HepG2 (cell line): ENCODE data around the gene PEPD. TPM values are rescaled to one million over a fixed set of nuclear protein-coding genes. Genes with fewer than 3 reads are reported as not detected.

ENCODE experiments used
- ATAC-seq: fragments of 200-7000 bp; cut with Tn5 transposase; 3 replicates; pipeline ENCODE4 v1.9.1; 2020; ENCODE audit warnings: mild to moderate bottlenecking, moderate library complexity
- BruUV-seq: library from RNA; stranded (reverse); fragments of 400-500 nt; replicated peaks from 2 replicates; lab custom pipeline; 2021; lab: Mats Ljungman, UMichigan
- CTCF ChIA-PET: fragments of 300-600 bp; formaldehyde crosslinking; extraction: SDS; loops from one replicate; lab custom pipeline; 2021; ENCODE audit warnings: low total read pairs, inconsistent platforms, low intra/inter-chr PET ratio; lab: Yijun Ruan, JAX
- POLR2A ChIA-PET: fragments of 350-600 bp; sonication (Branson Sonifier 250); formaldehyde crosslinking; loops from one replicate; lab custom pipeline; 2020; ENCODE audit warnings: antibody characterized with exemption, inconsistent platforms; lab: Yijun Ruan, JAX
- DNase-seq: peaks from one replicate; pipeline ENCODE4 v3.0.0-alpha.2; 2015; ENCODE audit warnings: low spot score
- FAIRE-seq: peaks from 3 replicates; lab custom pipeline; 2011; peaks lifted over from hg19 to GRCh38; lab: Jason Lieb, UNC
- H2AFZ ChIP-seq: one replicate; pipeline ENCODE4 v1.6.1; 2011; ENCODE audit warnings: low read length, inconsistent platforms
- H3K27ac ChIP-seq: fragments of 300-600 bp; 3 replicates; pipeline ENCODE4 v1.8.0; 2011; ENCODE audit warnings: mixed run types, mild to moderate bottlenecking, mixed read lengths, low read length, inconsistent platforms; ENCODE audit not compliant: insufficient read depth; ENCODE audit errors: extremely low read length
- H3K27me3 ChIP-seq, 2 experiments: fragments of 200-600 bp in 1 of 2; 2 replicates in 1 of 2; 3 replicates in 1 of 2; pipeline versions ENCODE4 v1.6.0 to v1.8.0; 2011; ENCODE audit warnings: low read length in 2 of 2, mild to moderate bottlenecking in 2 of 2, moderate library complexity in 2 of 2, inconsistent platforms in 1 of 2; ENCODE audit not compliant: insufficient read depth in 2 of 2, control insufficient read depth in 1 of 2
- H3K36me3 ChIP-seq, 2 experiments: fragments of 200-600 bp in 1 of 2; replicated peaks in 1 of 2; 2 replicates in 1 of 2; 3 replicates in 1 of 2; pipeline versions ENCODE4 v1.5.1 to v1.8.0; 2011; ENCODE audit warnings: low read length in 2 of 2, inconsistent platforms in 1 of 2; ENCODE audit not compliant: insufficient read depth in 2 of 2, control insufficient read depth in 1 of 2
- H3K4me1 ChIP-seq: 2 replicates; pipeline ENCODE4 v1.5.1; 2012; ENCODE audit warnings: low read length, inconsistent platforms; ENCODE audit not compliant: insufficient read depth
- H3K4me2 ChIP-seq: 2 replicates; pipeline ENCODE4 v1.6.0; 2011; ENCODE audit warnings: low read depth, low read length, inconsistent platforms
- H3K4me3 ChIP-seq, 3 experiments: fragments of 200-600 bp in 1 of 3; sonication (generic), shearing (Covaris generic) in 1 of 3; replicated peaks in 1 of 3; 2 replicates each; pipeline ENCODE4 v1.5.1; 2011 to 2016; ENCODE audit warnings: low read length in 3 of 3, inconsistent platforms in 2 of 3, low read depth in 2 of 3, mild to moderate bottlenecking in 2 of 3, control low read depth in 1 of 3, mixed read lengths in 1 of 3; ENCODE audit not compliant: insufficient read depth in 1 of 3
- H3K79me2 ChIP-seq: one replicate; pipeline ENCODE4 v1.6.1; 2011; ENCODE audit warnings: low read length, inconsistent platforms; ENCODE audit not compliant: insufficient read depth
- H3K9ac ChIP-seq: 2 replicates; pipeline ENCODE4 v1.6.0; 2011; ENCODE audit warnings: mild to moderate bottlenecking, low read depth, low read length, inconsistent platforms; ENCODE audit not compliant: insufficient read depth
- H3K9me3 ChIP-seq: 2 replicates; pipeline ENCODE4 v1.5.1; 2012; ENCODE audit warnings: mild to moderate bottlenecking, low read length
- H4K20me1 ChIP-seq: 2 replicates; pipeline ENCODE4 v1.6.0; 2011; ENCODE audit warnings: inconsistent platforms, mild to moderate bottlenecking, low read length, moderate library complexity; ENCODE audit not compliant: insufficient read depth
- ARHGAP35 ChIP-seq: sonication (generic); formaldehyde crosslinking; IDR thresholded peaks from 2 replicates; pipeline ENCODE4 v1.9.0; 2022; ENCODE audit warnings: mild to moderate bottlenecking, inconsistent platforms, moderate library complexity, missing genetic modification reagents, borderline replicate concordance
- BRCA1 ChIP-seq: sonication (generic); formaldehyde crosslinking; IDR thresholded peaks from 2 replicates; pipeline ENCODE4 v1.4.0; 2020; ENCODE audit warnings: missing genetic modification reagents
- FOXK2 ChIP-seq: fragments of 450-650 bp; IDR thresholded peaks from 2 replicates; pipeline ENCODE4 v1.6.1; 2016
- TBX2 ChIP-seq: sonication (generic); formaldehyde crosslinking; IDR thresholded peaks from 2 replicates; pipeline ENCODE4 v1.5.0; 2020; ENCODE audit warnings: missing genetic modification reagents, mild to moderate bottlenecking, borderline replicate concordance
- TMF1 ChIP-seq: sonication (generic); formaldehyde crosslinking; IDR thresholded peaks from 2 replicates; pipeline ENCODE4 v1.8.1; 2022; ENCODE audit warnings: low read depth, missing genetic modification reagents
- YEATS4 ChIP-seq: sonication (generic); formaldehyde crosslinking; IDR thresholded peaks from 2 replicates; pipeline ENCODE4 v1.4.0; 2020; ENCODE audit warnings: missing genetic modification reagents, borderline replicate concordance
- ZFX ChIP-seq: sonication (generic); formaldehyde crosslinking; IDR thresholded peaks from 2 replicates; pipeline ENCODE4 v1.4.0; 2020; ENCODE audit warnings: mild to moderate bottlenecking, low read depth, missing genetic modification reagents, moderate library complexity
- ZKSCAN8 ChIP-seq: IDR thresholded peaks from 2 replicates; pipeline ENCODE4 v1.6.1; 2016; ENCODE audit warnings: borderline replicate concordance, missing genetic modification reagents, missing compliant biosample characterization
- ZNF138 ChIP-seq: sonication (generic); formaldehyde crosslinking; IDR thresholded peaks from 2 replicates; pipeline ENCODE4 v1.5.0; 2020; ENCODE audit warnings: mild to moderate bottlenecking, low read depth, missing genetic modification reagents
- ZNF296 ChIP-seq: sonication (generic); formaldehyde crosslinking; conservative IDR thresholded peaks from 2 replicates; pipeline ENCODE4 v1.5.0; 2020; ENCODE audit warnings: mild to moderate bottlenecking, missing genetic modification reagents
- ZNF33A ChIP-seq: sonication (generic); formaldehyde crosslinking; IDR thresholded peaks from 2 replicates; pipeline ENCODE4 v1.5.1; 2020; ENCODE audit warnings: missing genetic modification reagents, mild to moderate bottlenecking, moderate library complexity, borderline replicate concordance
- ZNF513 ChIP-seq: sonication (generic); formaldehyde crosslinking; conservative IDR thresholded peaks from 2 replicates; pipeline ENCODE4 v1.5.0; 2020; ENCODE audit warnings: missing genetic modification reagents
- ZNF660 ChIP-seq: sonication (generic); formaldehyde crosslinking; IDR thresholded peaks from 2 replicates; pipeline ENCODE4 v1.5.1; 2020; ENCODE audit warnings: mild to moderate bottlenecking, low read depth, missing genetic modification reagents, borderline replicate concordance
- ZNF737 ChIP-seq: sonication (generic); formaldehyde crosslinking; IDR thresholded peaks from 2 replicates; pipeline ENCODE4 v1.5.0; 2020; ENCODE audit warnings: missing genetic modification reagents, mild to moderate bottlenecking, borderline replicate concordance
- ZNF780A ChIP-seq: sonication (generic); formaldehyde crosslinking; IDR thresholded peaks from 2 replicates; pipeline ENCODE4 v1.8.0; 2022; ENCODE audit warnings: mild to moderate bottlenecking, missing genetic modification reagents, moderate library complexity
- ZNF883 ChIP-seq: sonication (generic); formaldehyde crosslinking; IDR thresholded peaks from 2 replicates; pipeline ENCODE4 v1.5.1; 2020; ENCODE audit warnings: mild to moderate bottlenecking, missing genetic modification reagents; ENCODE audit errors: not compliant biosample characterization
- WGBS: methylation state at CpG from one replicate; pipeline ENCODE4 v1.1.6; 2017; ENCODE audit warnings: low lambda C conversion rate; 5-methylcytosine and 5-hydroxymethylcytosine counted together
- in situ Hi-C: cut with HindIII; loops from 2 replicates; pipeline ENCODE4 v1.10.0; 2017; ENCODE audit warnings: low pct_unique_long_range_greater_than_20kb; ENCODE audit not compliant: extremely low pct_ligation_motif_present
- intact Hi-C: fragments of 100-400 bp; cut with micrococcal nuclease; formaldehyde crosslinking; loops from one replicate; pipeline ENCODE4 v1.10.0; 2022; ENCODE audit not compliant: unreplicated experiment
- polyA plus RNA-seq, 8 experiments: library from polyadenylated mRNA; depleted of rRNA in 3 of 8; stranded (reverse) in 7 of 8; unstranded in 1 of 8; fragments of >200 nt; fragmentation: Illumina TruSeq in 4 of 8; extraction: Trizol in 4 of 8; gene quantifications; 2 replicates each; pipeline versions ENCODE4 v1.2.1 to v1.2.3, GENCODE V29; 2011 to 2016; ENCODE audit warnings: low read depth in 4 of 8, missing spikeins in 1 of 8, mixed read lengths in 1 of 8; ENCODE audit not compliant: insufficient read depth in 1 of 8
- total RNA-seq, 5 experiments: library from RNA; depleted of rRNA; stranded (reverse); fragments of >200 nt; fragmentation: Illumina TruSeq; extraction: Trizol; gene quantifications; 2 replicates each; pipeline ENCODE4 v1.2.3, GENCODE V29; 2016; ENCODE audit warnings: low read depth in 1 of 5
- TF ChIP-seq, protein P1 (sequence below): sonication (generic); formaldehyde crosslinking; IDR thresholded peaks from 2 replicates; pipeline ENCODE4; 2020; ENCODE audit warnings: missing genetic modification reagents, mild to moderate bottlenecking, borderline replicate concordance

Gene PEPD
- total and polyA plus RNA-seq, 2 of the 13 experiments (the other 11 are each of a cell fraction or from before 2014, with no cell fraction given) = 60.7 to 75.1 TPM

- POLR2A ChIA-PET = no interaction called here
- in situ Hi-C loops (no loop called here), intact Hi-C loops (no loop called here)
- DNase-seq (no peak), FAIRE-seq (no peak)
- Histone ChIP-seq H3K4me1 (peaks cover 7% of the 10 kb centered on the region; the same call in 1 of the 2 replicates), H4K20me1 (no peaks in the 10 kb centered on the region), H3K27ac (no peak overlapping the region), H3K9me3 (no peaks in the 10 kb centered on the region), H3K9ac (no peak overlapping the region), H3K36me3 (no peaks in the 10 kb centered on the region), H3K79me2 (no peaks in the 10 kb centered on the region), H2AFZ (no peak overlapping the region)
- CTCF ChIA-PET = no interaction called here
- 91% methylated on average over 6 of the region's 6 CpGs for WGBS
- no TSS peak for BruUV-seq
- no peak for TF ChIP-seq ZNF138 (CRISPR knock-in tag)
- no peak for TF ChIP-seq TBX2 (CRISPR knock-in tag)
- TF ChIP-seq ZNF513 (CRISPR knock-in tag) = no peak
- TF ChIP-seq ZNF737 (CRISPR knock-in tag) = no peak
- TF ChIP-seq ARHGAP35 (CRISPR knock-in tag) = no peak
- TF ChIP-seq ZNF883 = no peak
- TF ChIP-seq ZNF660 (CRISPR knock-in tag) = no peak
- no peak for TF ChIP-seq ZNF780A (CRISPR knock-in tag)
- no peak for TF ChIP-seq YEATS4 (CRISPR knock-in tag)
- TF ChIP-seq ZNF33A = no peak
- no peak for TF ChIP-seq FOXK2
- no peak for TF ChIP-seq ZFX (CRISPR knock-in tag)
- no peak for TF ChIP-seq ZNF296 (CRISPR knock-in tag)
- TF ChIP-seq ZKSCAN8 (CRISPR knock-in tag) = no peak
- TF ChIP-seq BRCA1 = no peak
- no peak for TF ChIP-seq TMF1 (CRISPR knock-in tag)
- TF ChIP-seq, protein P1, sequence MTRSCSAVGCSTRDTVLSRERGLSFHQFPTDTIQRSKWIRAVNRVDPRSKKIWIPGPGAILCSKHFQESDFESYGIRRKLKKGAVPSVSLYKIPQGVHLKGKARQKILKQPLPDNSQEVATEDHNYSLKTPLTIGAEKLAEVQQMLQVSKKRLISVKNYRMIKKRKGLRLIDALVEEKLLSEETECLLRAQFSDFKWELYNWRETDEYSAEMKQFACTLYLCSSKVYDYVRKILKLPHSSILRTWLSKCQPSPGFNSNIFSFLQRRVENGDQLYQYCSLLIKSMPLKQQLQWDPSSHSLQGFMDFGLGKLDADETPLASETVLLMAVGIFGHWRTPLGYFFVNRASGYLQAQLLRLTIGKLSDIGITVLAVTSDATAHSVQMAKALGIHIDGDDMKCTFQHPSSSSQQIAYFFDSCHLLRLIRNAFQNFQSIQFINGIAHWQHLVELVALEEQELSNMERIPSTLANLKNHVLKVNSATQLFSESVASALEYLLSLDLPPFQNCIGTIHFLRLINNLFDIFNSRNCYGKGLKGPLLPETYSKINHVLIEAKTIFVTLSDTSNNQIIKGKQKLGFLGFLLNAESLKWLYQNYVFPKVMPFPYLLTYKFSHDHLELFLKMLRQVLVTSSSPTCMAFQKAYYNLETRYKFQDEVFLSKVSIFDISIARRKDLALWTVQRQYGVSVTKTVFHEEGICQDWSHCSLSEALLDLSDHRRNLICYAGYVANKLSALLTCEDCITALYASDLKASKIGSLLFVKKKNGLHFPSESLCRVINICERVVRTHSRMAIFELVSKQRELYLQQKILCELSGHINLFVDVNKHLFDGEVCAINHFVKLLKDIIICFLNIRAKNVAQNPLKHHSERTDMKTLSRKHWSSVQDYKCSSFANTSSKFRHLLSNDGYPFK (CRISPR knock-in tag) = no peak
- TF ChIP-seq, all 625 proteins: peak for 0
- Histone ChIP-seq H3K4me3 (no peak overlapping the region), H3K27me3 (no peaks in the 10 kb centered on the region), H3K4me2 (no peak overlapping the region)
- no peak for ATAC-seq
Measured at GRCh38 chr19:33440241-33440640, 81.3 kb downstream of the PEPD start.
